HCT116 (cell line): ENCODE data around the gene CELSR3. TPM values are rescaled to one million over a fixed set of nuclear protein-coding genes. Genes with fewer than 3 reads are reported as not detected.

Source experiments
- ATAC-seq: fragments of 200-7000 bp; cut with Tn5 transposase; 2 replicates; pipeline ENCODE4 v1.9.1; 2020; ENCODE audit warnings: mild to moderate bottlenecking, moderate library complexity
- BruUV-seq: library from RNA; stranded (reverse); fragments of 400-500 nt; replicated peaks from 2 replicates; lab custom pipeline; 2021; lab: Mats Ljungman, UMichigan
- CTCF ChIA-PET: fragments of 300-600 bp; sonication (Branson Sonifier 250); formaldehyde crosslinking; loops from one replicate; lab custom pipeline; 2021; ENCODE audit warnings: antibody characterized with exemption; lab: Charles Lee
- POLR2A ChIA-PET: fragments of 300-600, 350-600 bp; sonication (Branson Sonifier 250); formaldehyde crosslinking; loops from one replicate; lab custom pipeline; 2021; ENCODE audit warnings: antibody characterized with exemption; lab: Charles Lee
- RAD21 ChIA-PET, 2 experiments: fragments of 300-600 bp; sonication (Branson Sonifier 250); formaldehyde crosslinking; loops; one replicate each; lab custom pipeline; 2023; ENCODE audit warnings: low total read pairs in 2 of 2; ENCODE audit not compliant: uncharacterized antibody in 2 of 2, unreplicated experiment in 2 of 2, low non-redundant PET in 1 of 2; lab: Charles Lee
- DNase-seq: peaks from one replicate; pipeline ENCODE4 v3.0.0-alpha.2; 2010; ENCODE audit warnings: low read depth, low spot score
- H2AFZ ChIP-seq: fragments of 200-600 bp; shearing (Covaris generic), sonication (generic); 2 replicates; pipeline ENCODE4 v1.6.1; 2017; ENCODE audit warnings: low read depth, mixed run types, mixed read lengths, antibody characterized with exemption, low read length; ENCODE audit not compliant: poor library complexity, severe bottlenecking
- H3K27ac ChIP-seq: 2 replicates; pipeline ENCODE4 v1.5.1; 2012; ENCODE audit warnings: low read depth, low read length
- H3K27me3 ChIP-seq: fragments of 200-600 bp; sonication (generic); 2 replicates; pipeline ENCODE4 v1.6.1; 2016; ENCODE audit warnings: mixed run types, low read length, mixed read lengths; ENCODE audit not compliant: insufficient read depth
- H3K36me3 ChIP-seq, 2 experiments: fragments of 200-500 bp in 1 of 2; fragments of 200-600 bp in 1 of 2; sonication (Bioruptor generic) in 1 of 2; sonication (generic) in 1 of 2; 2 replicates each; pipeline versions ENCODE4 v1.5.1 to v1.6.1; 2014 to 2016; ENCODE audit warnings: low read length in 2 of 2, inconsistent platforms in 1 of 2, mixed read lengths in 1 of 2, mixed run types in 1 of 2; ENCODE audit not compliant: insufficient read depth in 2 of 2, control insufficient read depth in 1 of 2
- H3K4me1 ChIP-seq, 2 experiments: fragments of 200-600 bp in 1 of 2; sonication (generic) in 1 of 2; 2 replicates each; pipeline versions ENCODE4 v1.5.1 to v1.6.1; 2012 to 2017; ENCODE audit warnings: low read length in 2 of 2, inconsistent platforms in 1 of 2, mild to moderate bottlenecking in 1 of 2, mixed read lengths in 1 of 2, mixed run types in 1 of 2, moderate library complexity in 1 of 2; ENCODE audit not compliant: insufficient read depth in 2 of 2, control insufficient read depth in 1 of 2
- H3K4me2 ChIP-seq: fragments of 200-600 bp; sonication (generic); 2 replicates; pipeline ENCODE4 v1.6.1; 2017; ENCODE audit warnings: mixed run types, low read length, mixed read lengths
- H3K4me3 ChIP-seq, 2 experiments: fragments of 200-600 bp in 1 of 2; sonication (generic) in 1 of 2; replicated peaks in 1 of 2; 2 replicates each; pipeline ENCODE4 v1.5.1; 2011 to 2016; ENCODE audit warnings: low read length in 2 of 2, control low read depth in 1 of 2, low read depth in 1 of 2, mild to moderate bottlenecking in 1 of 2, mixed read lengths in 1 of 2, mixed run types in 1 of 2
- H3K79me2 ChIP-seq: fragments of 200-600 bp; sonication (generic); 2 replicates; pipeline ENCODE4 v1.6.1; 2017; ENCODE audit warnings: mild to moderate bottlenecking, mixed run types, low read length, moderate library complexity, mixed read lengths; ENCODE audit not compliant: insufficient read depth
- H3K9ac ChIP-seq: fragments of 200-600 bp; sonication (generic); 2 replicates; pipeline ENCODE4 v1.6.1; 2016; ENCODE audit warnings: low read length, mixed read lengths
- H3K9me2 ChIP-seq: fragments of 200-600 bp; sonication (generic), shearing (Covaris generic); 2 replicates; pipeline ENCODE4 v1.6.1; 2017; ENCODE audit warnings: mixed run types, mild to moderate bottlenecking, moderate library complexity; ENCODE audit not compliant: insufficient read depth
- H3K9me3 ChIP-seq, 2 experiments: fragments of 200-500 bp in 1 of 2; fragments of 200-600 bp in 1 of 2; sonication (Bioruptor generic) in 1 of 2; sonication (generic) in 1 of 2; 2 replicates each; pipeline ENCODE4 v1.6.1; 2014 to 2017; ENCODE audit warnings: low read length in 2 of 2, mixed read lengths in 2 of 2, inconsistent platforms in 1 of 2, low read depth in 1 of 2, mild to moderate bottlenecking in 1 of 2, mixed run types in 1 of 2, moderate library complexity in 1 of 2; ENCODE audit not compliant: control insufficient read depth in 1 of 2, insufficient read depth in 1 of 2
- H4K20me1 ChIP-seq: fragments of 200-600 bp; sonication (generic), shearing (Covaris generic); 2 replicates; pipeline ENCODE4 v1.6.1; 2017; ENCODE audit warnings: mixed run types, mild to moderate bottlenecking, moderate library complexity; ENCODE audit not compliant: insufficient read depth
- CTCF ChIP-seq, 3 experiments: fragments of 200-600 bp in 1 of 3; sonication (generic) in 1 of 3; IDR thresholded peaks in 2 of 3; conservative IDR thresholded peaks in 1 of 3; 2 replicates each; pipeline ENCODE4 v1.5.1; 2012 to 2017; ENCODE audit warnings: low read depth in 2 of 3, low read length in 2 of 3, antibody characterized with exemption in 1 of 3, borderline replicate concordance in 1 of 3, control low read depth in 1 of 3, mild to moderate bottlenecking in 1 of 3, mixed read lengths in 1 of 3, mixed run types in 1 of 3, moderate library complexity in 1 of 3; ENCODE audit not compliant: insufficient read depth in 1 of 3
- EGR1 ChIP-seq: IDR thresholded peaks from 2 replicates; pipeline ENCODE4 v1.6.1; 2012; ENCODE audit warnings: low read depth
- EZH2phosphoT487 ChIP-seq: fragments of 200-600 bp; IDR thresholded peaks from 2 replicates; pipeline ENCODE4 v1.6.1; 2018; ENCODE audit warnings: antibody characterized with exemption, borderline replicate concordance
- POLR2A ChIP-seq: IDR thresholded peaks from 2 replicates; pipeline ENCODE4 v1.7.0; 2011; ENCODE audit warnings: borderline replicate concordance; ENCODE audit not compliant: insufficient read depth, insufficient read length; ENCODE audit errors: extremely low read depth
- RAD21 ChIP-seq: IDR thresholded peaks from 2 replicates; pipeline ENCODE4 v1.6.1; 2012; ENCODE audit warnings: low read depth, mild to moderate bottlenecking
- SRF ChIP-seq: IDR thresholded peaks from 2 replicates; pipeline ENCODE4 v1.6.1; 2012; ENCODE audit warnings: low read depth
- TCF7L2 ChIP-seq: IDR thresholded peaks from 2 replicates; pipeline ENCODE4 v1.7.0; 2011; ENCODE audit warnings: borderline replicate concordance, inconsistent platforms; ENCODE audit not compliant: insufficient read depth, insufficient read length; ENCODE audit errors: extremely low read depth
- YY1 ChIP-seq: IDR thresholded peaks from 2 replicates; pipeline ENCODE4 v1.6.1; 2011; ENCODE audit warnings: low read length, low read depth, moderate library complexity, mild to moderate bottlenecking; ENCODE audit not compliant: insufficient replicate concordance; ENCODE audit errors: extremely low read depth
- intact Hi-C: fragments of 100-400 bp; cut with micrococcal nuclease; formaldehyde crosslinking; loops from 2 replicates; pipeline ENCODE4 v1.10.0; 2022
- microRNA-seq: library from miRNA; unstranded; fragments of <30 nt; microRNA quantifications from one replicate; pipeline ENCODE4, GENCODE V29; 2016; ENCODE audit warnings: borderline number of aligned reads
- total RNA-seq: library from RNA; stranded (reverse); gene quantifications from one replicate; pipeline ENCODE4 v1.2.1, GENCODE V29; 2021; ENCODE audit not compliant: unreplicated experiment

Gene CELSR3
- total RNA-seq, 1 experiment from 2014 or later: 7.8 TPM

GRCh38 chr3:48588230-48588629 is 74.5 kb downstream of the CELSR3 start (continued):
- TF ChIP-seq CTCF (IDR thresholded peaks at IDR 0.05 in 2 of 3, conservative IDR thresholded peaks at IDR 0.05 in 1 of 3; ENCODE audit: borderline replicate concordance in 1 of 3, insufficient read depth in 1 of 3, low read depth in 2 of 3, low read length in 2 of 3) (no peak), RAD21 (no peak), EZH2phosphoT487 (no peak), SRF (no peak), EGR1 (no peak), TCF7L2 (no peak)

- Histone ChIP-seq H3K9ac (no peak overlapping the region), H4K20me1 (no peaks in the 10 kb centered on the region), H2AFZ (no peak overlapping the region), H3K4me1 (no peaks in the 10 kb centered on the region), H3K27ac (no peak overlapping the region), H3K4me3 (no peak overlapping the region), H3K79me2 (no peaks in the 10 kb centered on the region), H3K36me3 (no peaks in the 10 kb centered on the region; a peak in 1 of 4 replicates), H3K27me3 (no peaks in the 10 kb centered on the region), H3K9me2 (no peaks in the 10 kb centered on the region), H3K4me2 (no peak overlapping the region), H3K9me3 (no peaks in the 10 kb centered on the region)
- no peak for DNase-seq
- intact Hi-C loops: no loop called here
- TF ChIP-seq POLR2A: no peak
- TF ChIP-seq YY1: no peak
- CTCF ChIA-PET: no interaction called here
- RAD21 ChIA-PET: no interaction called here
- ATAC-seq: no peak
- BruUV-seq: no TSS peak
- POLR2A ChIA-PET: no interaction called here
Measured at GRCh38 chr3:48587686-48588085, 75.0 kb downstream of the CELSR3 start.

Small RNA genes lying within 50 kb of the gene (microRNA-seq; reads per million reads assigned to microRNA genes)
- not detected for gene MIR4793

Other genes starting within 250 kb of the CELSR3 start
- 35.6 TPM for gene PLXNB1, start 232.8 kb downstream of the CELSR3 start, total RNA-seq
- 29.3 TPM for gene CCDC51, start 222.8 kb downstream of the CELSR3 start, total RNA-seq
- 334 TPM for gene TMA7, start 222.6 kb downstream of the CELSR3 start, total RNA-seq
- gene ATRIP, start 216.1 kb downstream of the CELSR3 start, total RNA-seq: 15.6 TPM
- gene SHISA5, start 158.7 kb downstream of the CELSR3 start, total RNA-seq: 104 TPM
- 20.3 TPM for gene PFKFB4, start 106.1 kb downstream of the CELSR3 start, total RNA-seq
- gene UCN2, start 99.1 kb downstream of the CELSR3 start, total RNA-seq: 1.5 TPM
- gene COL7A1, start 67.6 kb downstream of the CELSR3 start, total RNA-seq: 11.4 TPM
- 318 TPM for gene UQCRC1, start 53.2 kb downstream of the CELSR3 start, total RNA-seq
- 0.49 TPM for gene TMEM89, start 41.1 kb downstream of the CELSR3 start, total RNA-seq
- 55.1 TPM for gene SLC26A6, start 27.4 kb downstream of the CELSR3 start, total RNA-seq
- 36.9 TPM for gene NCKIPSD, start 23.0 kb upstream of the CELSR3 start, total RNA-seq
- 89.5 TPM for gene IP6K2, start 54.3 kb upstream of the CELSR3 start, total RNA-seq
- 63.3 TPM for gene PRKAR2A, start 185.0 kb upstream of the CELSR3 start, total RNA-seq
- 8.7 TPM for gene SLC25A20, start 236.0 kb upstream of the CELSR3 start, total RNA-seq